ENCODE data around the gene LAMB3. TPM values are rescaled to one million over a fixed set of nuclear protein-coding genes. Genes with fewer than 3 reads are reported as not detected.
A peak's percentile ranks its signal among the peaks of the same experiment; 100 is the strongest.

LAMB3 gene
- polyA plus RNA-seq, 1 of the 3 experiments (the other 2 are of a cell fraction): 18.0 TPM

DNA sequence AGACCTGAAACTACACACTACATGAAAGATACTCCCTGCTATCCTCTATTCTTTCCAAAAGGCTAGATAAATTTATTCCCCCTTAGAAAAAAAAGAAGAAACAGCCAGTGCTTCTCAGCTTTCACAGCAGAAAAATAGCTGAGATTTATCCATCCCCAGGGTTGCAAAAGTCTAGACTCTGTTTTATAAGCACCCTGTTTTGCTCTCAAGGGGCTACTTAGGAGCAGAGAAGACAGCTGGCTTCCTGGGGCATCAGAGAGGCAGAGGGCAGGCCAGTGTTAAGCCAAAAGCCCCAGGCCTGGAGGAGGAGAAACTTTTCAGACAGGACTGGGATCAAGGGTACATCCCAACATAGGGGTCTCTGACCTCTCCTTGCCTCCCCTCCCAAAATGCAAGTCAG is 3.9 kb downstream of the LAMB3 start:
- peak overlapping the region; percentile 56; the same call in 1 of the 2 replicates for H3K4me2 ChIP-seq
- TF ChIP-seq EZH2phosphoT487 (IDR thresholded peaks at IDR 0.05; ENCODE audit: borderline replicate concordance, low read depth): no peak
- TF ChIP-seq RCOR1 (IDR thresholded peaks at IDR 0.05; ENCODE audit: low read length): no peak
- TF ChIP-seq, protein P1, sequence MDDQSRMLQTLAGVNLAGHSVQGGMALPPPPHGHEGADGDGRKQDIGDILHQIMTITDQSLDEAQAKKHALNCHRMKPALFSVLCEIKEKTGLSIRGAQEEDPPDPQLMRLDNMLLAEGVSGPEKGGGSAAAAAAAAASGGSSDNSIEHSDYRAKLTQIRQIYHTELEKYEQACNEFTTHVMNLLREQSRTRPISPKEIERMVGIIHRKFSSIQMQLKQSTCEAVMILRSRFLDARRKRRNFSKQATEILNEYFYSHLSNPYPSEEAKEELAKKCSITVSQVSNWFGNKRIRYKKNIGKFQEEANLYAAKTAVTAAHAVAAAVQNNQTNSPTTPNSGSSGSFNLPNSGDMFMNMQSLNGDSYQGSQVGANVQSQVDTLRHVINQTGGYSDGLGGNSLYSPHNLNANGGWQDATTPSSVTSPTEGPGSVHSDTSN (IDR thresholded peaks at IDR 0.05): no peak
- TF ChIP-seq, protein P2, sequence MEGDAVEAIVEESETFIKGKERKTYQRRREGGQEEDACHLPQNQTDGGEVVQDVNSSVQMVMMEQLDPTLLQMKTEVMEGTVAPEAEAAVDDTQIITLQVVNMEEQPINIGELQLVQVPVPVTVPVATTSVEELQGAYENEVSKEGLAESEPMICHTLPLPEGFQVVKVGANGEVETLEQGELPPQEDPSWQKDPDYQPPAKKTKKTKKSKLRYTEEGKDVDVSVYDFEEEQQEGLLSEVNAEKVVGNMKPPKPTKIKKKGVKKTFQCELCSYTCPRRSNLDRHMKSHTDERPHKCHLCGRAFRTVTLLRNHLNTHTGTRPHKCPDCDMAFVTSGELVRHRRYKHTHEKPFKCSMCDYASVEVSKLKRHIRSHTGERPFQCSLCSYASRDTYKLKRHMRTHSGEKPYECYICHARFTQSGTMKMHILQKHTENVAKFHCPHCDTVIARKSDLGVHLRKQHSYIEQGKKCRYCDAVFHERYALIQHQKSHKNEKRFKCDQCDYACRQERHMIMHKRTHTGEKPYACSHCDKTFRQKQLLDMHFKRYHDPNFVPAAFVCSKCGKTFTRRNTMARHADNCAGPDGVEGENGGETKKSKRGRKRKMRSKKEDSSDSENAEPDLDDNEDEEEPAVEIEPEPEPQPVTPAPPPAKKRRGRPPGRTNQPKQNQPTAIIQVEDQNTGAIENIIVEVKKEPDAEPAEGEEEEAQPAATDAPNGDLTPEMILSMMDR (IDR thresholded peaks at IDR 0.05): no peak
- TF ChIP-seq NRF1 (IDR thresholded peaks at IDR 0.05; ENCODE audit: low read depth, low read length): no peak
- TF ChIP-seq RXRA (IDR thresholded peaks at IDR 0.05; ENCODE audit: borderline replicate concordance, low read depth): no peak
- TF ChIP-seq GATA2 (CRISPR knock-in tag; IDR thresholded peaks at IDR 0.05): no peak
- TF ChIP-seq, protein P3, sequence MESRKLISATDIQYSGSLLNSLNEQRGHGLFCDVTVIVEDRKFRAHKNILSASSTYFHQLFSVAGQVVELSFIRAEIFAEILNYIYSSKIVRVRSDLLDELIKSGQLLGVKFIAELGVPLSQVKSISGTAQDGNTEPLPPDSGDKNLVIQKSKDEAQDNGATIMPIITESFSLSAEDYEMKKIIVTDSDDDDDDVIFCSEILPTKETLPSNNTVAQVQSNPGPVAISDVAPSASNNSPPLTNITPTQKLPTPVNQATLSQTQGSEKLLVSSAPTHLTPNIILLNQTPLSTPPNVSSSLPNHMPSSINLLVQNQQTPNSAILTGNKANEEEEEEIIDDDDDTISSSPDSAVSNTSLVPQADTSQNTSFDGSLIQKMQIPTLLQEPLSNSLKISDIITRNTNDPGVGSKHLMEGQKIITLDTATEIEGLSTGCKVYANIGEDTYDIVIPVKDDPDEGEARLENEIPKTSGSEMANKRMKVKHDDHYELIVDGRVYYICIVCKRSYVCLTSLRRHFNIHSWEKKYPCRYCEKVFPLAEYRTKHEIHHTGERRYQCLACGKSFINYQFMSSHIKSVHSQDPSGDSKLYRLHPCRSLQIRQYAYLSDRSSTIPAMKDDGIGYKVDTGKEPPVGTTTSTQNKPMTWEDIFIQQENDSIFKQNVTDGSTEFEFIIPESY (IDR thresholded peaks at IDR 0.05; ENCODE audit: borderline replicate concordance, low read depth): no peak
- no peak for TF ChIP-seq YY1 (IDR thresholded peaks at IDR 0.05; ENCODE audit: low read depth)
- TF ChIP-seq SMC3 (IDR thresholded peaks at IDR 0.05; ENCODE audit: low read depth, low read length): no peak
- TF ChIP-seq SIN3A (IDR thresholded peaks at IDR 0.05; ENCODE audit: borderline replicate concordance, low read depth, low read length): no peak
- no peak for TF ChIP-seq MEF2A (IDR thresholded peaks at IDR 0.05; ENCODE audit: borderline replicate concordance, low read depth)
- no peak for TF ChIP-seq RAD21 (IDR thresholded peaks at IDR 0.05; ENCODE audit: low read length)
- TF ChIP-seq, protein P4, sequence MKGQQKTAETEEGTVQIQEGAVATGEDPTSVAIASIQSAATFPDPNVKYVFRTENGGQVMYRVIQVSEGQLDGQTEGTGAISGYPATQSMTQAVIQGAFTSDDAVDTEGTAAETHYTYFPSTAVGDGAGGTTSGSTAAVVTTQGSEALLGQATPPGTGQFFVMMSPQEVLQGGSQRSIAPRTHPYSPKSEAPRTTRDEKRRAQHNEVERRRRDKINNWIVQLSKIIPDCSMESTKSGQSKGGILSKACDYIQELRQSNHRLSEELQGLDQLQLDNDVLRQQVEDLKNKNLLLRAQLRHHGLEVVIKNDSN (IDR thresholded peaks at IDR 0.05; ENCODE audit: borderline replicate concordance, low read depth): no peak
- TF ChIP-seq CHD2 (IDR thresholded peaks at IDR 0.05; ENCODE audit: low read length, partially characterized antibody): no peak
- TF ChIP-seq, protein P5, sequence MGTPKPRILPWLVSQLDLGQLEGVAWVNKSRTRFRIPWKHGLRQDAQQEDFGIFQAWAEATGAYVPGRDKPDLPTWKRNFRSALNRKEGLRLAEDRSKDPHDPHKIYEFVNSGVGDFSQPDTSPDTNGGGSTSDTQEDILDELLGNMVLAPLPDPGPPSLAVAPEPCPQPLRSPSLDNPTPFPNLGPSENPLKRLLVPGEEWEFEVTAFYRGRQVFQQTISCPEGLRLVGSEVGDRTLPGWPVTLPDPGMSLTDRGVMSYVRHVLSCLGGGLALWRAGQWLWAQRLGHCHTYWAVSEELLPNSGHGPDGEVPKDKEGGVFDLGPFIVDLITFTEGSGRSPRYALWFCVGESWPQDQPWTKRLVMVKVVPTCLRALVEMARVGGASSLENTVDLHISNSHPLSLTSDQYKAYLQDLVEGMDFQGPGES (IDR thresholded peaks at IDR 0.05; ENCODE audit: low read depth, low read length): no peak
- no peak for TF ChIP-seq FOXJ3 (CRISPR knock-in tag; IDR thresholded peaks at IDR 0.05)
- TF ChIP-seq POLR2AphosphoS5 (IDR thresholded peaks at IDR 0.05; ENCODE audit: low read depth, low read length): no peak
- no peaks in the 10 kb centered on the region for H3K27me3 ChIP-seq (ENCODE audit: insufficient read depth)
- H3K4me1 ChIP-seq (ENCODE audit: control insufficient read depth in 1 of 2, insufficient read depth in 2 of 2, low read depth in 1 of 2, low read length in 1 of 2): peaks cover 54 to 71% of the 10 kb centered on the region in 2 experiments
- H4K20me1 ChIP-seq (ENCODE audit: insufficient read depth): no peaks in the 10 kb centered on the region
- DNase-seq: no peak
- H3K36me3 ChIP-seq (replicated peaks in 1 of 2; ENCODE audit: control insufficient read depth in 1 of 2, insufficient read depth in 2 of 2, low read length in 1 of 2): no peaks in the 10 kb centered on the region
- peak overlapping the region; percentile 29; the same call in 1 of the 2 replicates for H3K9ac ChIP-seq
- H2AFZ ChIP-seq (ENCODE audit: low read depth): 0 out of 2 replicates have a peak overlapping the region, but pooled peaks have one; percentile 17
- H3F3A ChIP-seq (replicated peaks; ENCODE audit: insufficient read depth): peaks cover 28% of the 10 kb centered on the region
- no peaks in the 10 kb centered on the region for H3K9me3 ChIP-seq
- CTCF ChIA-PET: interaction anchor here (1.1 to 2.0 kb wide), 4 partner anchors 14 to 45 kb away, joined by 3 to 5 read pairs (median 4); no protein-coding TSS in a partner anchor
- peak overlapping the region; percentile 94 to 97; a peak in 3 of 4 replicates for H3K27ac ChIP-seq (ENCODE audit: low read depth in 2 of 2, low read length in 1 of 2)
- no peaks in the 10 kb centered on the region for H3K9me2 ChIP-seq
- H3K79me2 ChIP-seq (ENCODE audit: insufficient read depth): no peaks in the 10 kb centered on the region; the same call in 1 of the 2 replicates
- H3K4me3 ChIP-seq (ENCODE audit: low read depth in 2 of 2, low read length in 1 of 2): no peak overlapping the region
- POLR2A ChIA-PET: no interaction called here
